Measurements from ENCODE around the gene LYPLA2. TPM values are rescaled to one million over a fixed set of nuclear protein-coding genes. Genes with fewer than 3 reads are reported as not detected.
A peak's percentile ranks its signal among the peaks of the same experiment; 100 is the strongest.

The LYPLA2 gene
- total and polyA plus RNA-seq, 4 donors = 30.9 to 83.1 (median 66.9) TPM

DNA sequence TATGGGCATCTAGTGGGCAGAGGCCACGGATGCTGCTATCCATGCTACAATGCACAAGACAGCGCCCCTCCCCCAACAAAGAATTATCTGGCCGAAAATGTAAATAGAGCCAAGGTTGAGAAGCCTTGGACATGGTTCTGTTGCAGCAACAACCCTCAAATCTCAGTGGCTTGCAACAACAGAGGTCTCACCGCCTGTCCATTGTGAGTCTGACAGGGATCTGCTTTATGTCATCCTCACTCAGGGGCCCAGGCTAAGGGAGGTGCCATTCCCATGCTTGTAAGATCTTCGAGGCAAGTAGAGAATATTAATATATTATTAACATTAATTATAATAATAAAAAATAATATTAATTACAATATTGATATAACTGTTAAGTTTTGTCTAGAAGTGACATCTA is 22.2 kb upstream of the LYPLA2 start:
- no peaks in the 10 kb centered on the region for H3K27me3 ChIP-seq (ENCODE audit: control insufficient read depth in 3 of 3, insufficient read depth in 3 of 3, low read length in 2 of 3)
- H3K4me1 ChIP-seq (ENCODE audit: control insufficient read depth in 5 of 5, insufficient read depth in 5 of 5, low read length in 5 of 5) = no peaks in the 10 kb centered on the region
- no peaks in the 10 kb centered on the region for H3K9me3 ChIP-seq (ENCODE audit: control insufficient read depth in 4 of 4, insufficient read depth in 3 of 4, low read length in 3 of 4)
- H3K4me3 ChIP-seq = no peak overlapping the region
- TF ChIP-seq, protein P1, sequence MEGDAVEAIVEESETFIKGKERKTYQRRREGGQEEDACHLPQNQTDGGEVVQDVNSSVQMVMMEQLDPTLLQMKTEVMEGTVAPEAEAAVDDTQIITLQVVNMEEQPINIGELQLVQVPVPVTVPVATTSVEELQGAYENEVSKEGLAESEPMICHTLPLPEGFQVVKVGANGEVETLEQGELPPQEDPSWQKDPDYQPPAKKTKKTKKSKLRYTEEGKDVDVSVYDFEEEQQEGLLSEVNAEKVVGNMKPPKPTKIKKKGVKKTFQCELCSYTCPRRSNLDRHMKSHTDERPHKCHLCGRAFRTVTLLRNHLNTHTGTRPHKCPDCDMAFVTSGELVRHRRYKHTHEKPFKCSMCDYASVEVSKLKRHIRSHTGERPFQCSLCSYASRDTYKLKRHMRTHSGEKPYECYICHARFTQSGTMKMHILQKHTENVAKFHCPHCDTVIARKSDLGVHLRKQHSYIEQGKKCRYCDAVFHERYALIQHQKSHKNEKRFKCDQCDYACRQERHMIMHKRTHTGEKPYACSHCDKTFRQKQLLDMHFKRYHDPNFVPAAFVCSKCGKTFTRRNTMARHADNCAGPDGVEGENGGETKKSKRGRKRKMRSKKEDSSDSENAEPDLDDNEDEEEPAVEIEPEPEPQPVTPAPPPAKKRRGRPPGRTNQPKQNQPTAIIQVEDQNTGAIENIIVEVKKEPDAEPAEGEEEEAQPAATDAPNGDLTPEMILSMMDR (IDR thresholded peaks at IDR 0.05; ENCODE audit: control extremely low read depth, extremely low read depth) = no peak
- DNase-seq (no peak), ATAC-seq (ENCODE audit: insufficient read depth, low FRiP score) (no peak)
- no peak overlapping the region for H3K9ac ChIP-seq (ENCODE audit: insufficient read depth in 1 of 2, low read length in 2 of 2)
- 84 to 94% methylated on average over 5 of the region's 5 CpGs for WGBS, 2 donors
- no peak overlapping the region for H3K27ac ChIP-seq (ENCODE audit: low read depth in 1 of 2, low read length in 1 of 2)
- peaks cover 0 to 10% (median 3%) of the 10 kb centered on the region in 4 donors for H3K36me3 ChIP-seq (ENCODE audit: control insufficient read depth in 4 of 4, insufficient read depth in 4 of 4, low read length in 4 of 4)

DNA sequence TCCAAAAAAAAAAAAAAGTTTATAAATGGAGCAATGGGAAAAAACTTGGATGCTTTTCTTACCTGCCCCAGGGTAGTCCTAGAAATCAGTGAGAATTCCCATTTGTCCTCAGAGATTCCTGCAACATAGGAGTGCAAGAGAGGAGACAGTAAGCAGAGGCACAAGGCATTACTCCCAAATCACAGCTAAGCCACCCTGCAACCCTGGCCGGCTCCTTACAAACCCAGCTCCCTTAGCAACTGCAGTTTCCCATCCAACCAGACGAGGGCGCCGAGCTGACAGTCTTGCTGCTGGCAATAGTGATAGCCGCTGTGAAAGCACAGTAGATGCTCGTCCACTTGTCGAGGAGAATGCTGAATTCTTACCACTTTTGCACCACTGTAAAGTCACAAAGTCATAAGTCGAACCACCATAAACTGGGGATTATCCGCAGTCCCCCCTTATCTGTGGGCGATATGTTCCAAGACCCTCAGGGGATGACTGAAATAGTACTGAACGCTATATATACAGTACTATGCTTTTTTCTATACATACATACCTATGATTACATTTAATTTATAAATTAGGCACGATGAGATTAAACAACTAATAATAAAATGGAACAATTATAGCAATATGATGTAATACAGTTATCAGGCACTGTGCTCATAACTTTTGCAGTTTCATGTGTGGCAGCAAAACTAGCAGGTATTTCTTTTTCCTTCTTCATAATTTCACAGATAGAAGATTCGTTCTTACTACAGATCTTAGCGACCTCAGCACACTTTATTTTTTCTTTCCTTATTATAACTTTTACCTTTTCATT is 18.7 kb upstream of the LYPLA2 start:
- H3K9ac ChIP-seq (ENCODE audit: insufficient read depth in 1 of 2, low read length in 2 of 2) = no peak overlapping the region
- H3K27me3 ChIP-seq (ENCODE audit: control insufficient read depth in 3 of 3, insufficient read depth in 3 of 3, low read length in 2 of 3) = no peaks in the 10 kb centered on the region
- peaks cover 0 to 5% (median 1%) of the 10 kb centered on the region in 5 donors for H3K4me1 ChIP-seq (ENCODE audit: control insufficient read depth in 5 of 5, insufficient read depth in 5 of 5, low read length in 5 of 5)
- WGBS, 2 donors = 21% methylated on average over 14 of the region's 14 CpGs
- H3K4me3 ChIP-seq = no peak overlapping the region
- no peak overlapping the region for H3K27ac ChIP-seq (ENCODE audit: low read depth in 1 of 2, low read length in 1 of 2)
- H3K36me3 ChIP-seq (ENCODE audit: control insufficient read depth in 4 of 4, insufficient read depth in 4 of 4, low read length in 4 of 4) = peaks cover 0 to 5% (median 2%) of the 10 kb centered on the region in 4 donors
- DNase-seq = peak; percentile 83 to 86 (median 84)
- TF ChIP-seq, protein P1 (IDR thresholded peaks at IDR 0.05; ENCODE audit: control extremely low read depth, extremely low read depth) = peak; percentile 85
- no peaks in the 10 kb centered on the region for H3K9me3 ChIP-seq (ENCODE audit: control insufficient read depth in 4 of 4, insufficient read depth in 3 of 4, low read length in 3 of 4)
- ATAC-seq (ENCODE audit: insufficient read depth, low FRiP score) = peak; percentile 88

GRCh38 chr1:23772854-23773242 is 18.1 kb upstream of the LYPLA2 start:
- Histone ChIP-seq H3K36me3 (ENCODE audit: control insufficient read depth in 4 of 4, insufficient read depth in 4 of 4, low read length in 4 of 4) (peaks cover 0 to 5% (median 2%) of the 10 kb centered on the region in 4 donors), H3K27me3 (ENCODE audit: control insufficient read depth in 3 of 3, insufficient read depth in 3 of 3, low read length in 2 of 3) (no peaks in the 10 kb centered on the region), H3K4me1 (ENCODE audit: control insufficient read depth in 5 of 5, insufficient read depth in 5 of 5, low read length in 5 of 5) (peaks cover 0 to 7% (median 2%) of the 10 kb centered on the region in 5 donors), H3K9me3 (ENCODE audit: control insufficient read depth in 4 of 4, insufficient read depth in 3 of 4, low read length in 3 of 4) (no peaks in the 10 kb centered on the region), H3K9ac (ENCODE audit: insufficient read depth in 1 of 2, low read length in 2 of 2) (no peak overlapping the region), H3K4me3 (no peak overlapping the region), H3K27ac (ENCODE audit: low read depth in 1 of 2, low read length in 1 of 2) (no peak overlapping the region)
- ATAC-seq (ENCODE audit: insufficient read depth, low FRiP score) (no peak), DNase-seq (no peak)
- whole genome bisulfite sequencing, 2 donors = 92 to 96% methylated on average over 10 of the region's 10 CpGs
- TF ChIP-seq, protein P1 (IDR thresholded peaks at IDR 0.05; ENCODE audit: control extremely low read depth, extremely low read depth) = no peak
